ENCODE measurements around the gene WIPF1. TPM values are rescaled to one million over a fixed set of nuclear protein-coding genes. Genes with fewer than 3 reads are reported as not detected.

Gene WIPF1
- total RNA-seq, 2 donors from 2014 or later, result 8.0 to 15.5 TPM

DNA sequence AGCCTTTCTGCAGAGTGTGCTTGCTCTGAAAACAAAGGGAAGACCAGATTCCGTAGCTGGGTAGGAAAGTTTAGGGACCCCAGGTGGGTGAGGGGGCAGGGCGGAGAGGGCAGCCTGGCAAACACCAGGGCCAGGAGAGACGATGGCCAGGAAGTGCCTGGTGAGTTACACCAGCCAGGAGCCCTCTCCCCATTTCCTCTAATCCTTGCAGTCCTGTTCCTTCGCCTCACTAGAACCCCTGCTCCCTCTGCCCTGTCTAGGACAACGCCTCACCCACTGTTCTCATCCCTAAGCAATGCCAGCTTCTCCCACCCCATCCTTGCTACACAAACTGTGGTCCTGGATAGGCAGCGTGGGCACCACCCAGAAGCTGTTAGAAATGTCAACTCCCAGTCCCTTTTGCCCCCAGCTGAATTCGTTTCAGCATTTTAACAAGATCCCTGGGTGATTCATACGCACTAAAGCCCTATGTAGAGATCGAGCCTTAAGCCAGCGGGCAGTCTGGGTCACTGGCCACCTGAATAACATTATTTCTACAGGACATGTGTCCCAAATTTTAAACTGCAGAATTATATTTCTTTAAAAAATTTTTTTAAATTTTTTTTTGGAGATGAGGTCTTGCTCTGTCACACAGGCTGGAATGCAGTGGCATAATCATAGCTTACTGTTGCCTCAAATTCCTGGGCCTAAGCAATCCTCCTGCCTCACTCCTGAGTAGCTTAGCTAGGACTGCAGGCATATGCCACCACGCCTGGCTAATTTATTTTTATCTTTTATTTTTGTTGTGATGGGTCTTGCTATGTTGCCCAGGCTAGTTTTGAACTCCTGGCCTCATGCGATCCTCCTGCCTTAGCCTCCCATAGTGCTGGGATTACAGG, 10.9 kb downstream of the WIPF1 start:
- ATAC-seq (no peak), DNase-seq (no peak)
- Histone ChIP-seq H3K36me3 (replicated peaks in 1 of 2; ENCODE audit: insufficient read depth in 1 of 2, low read depth in 2 of 2) (no peaks in the 10 kb centered on the region), H3K27me3 (no peaks in the 10 kb centered on the region), H3K9me3 (no peaks in the 10 kb centered on the region), H3K4me3 (no peak overlapping the region), H3K4me1 (peaks cover 13% of the 10 kb centered on the region), H3K27ac (no peak overlapping the region)
- TF ChIP-seq POLR2A (IDR thresholded peaks at IDR 0.05), result no peak
- TF ChIP-seq, protein P1, sequence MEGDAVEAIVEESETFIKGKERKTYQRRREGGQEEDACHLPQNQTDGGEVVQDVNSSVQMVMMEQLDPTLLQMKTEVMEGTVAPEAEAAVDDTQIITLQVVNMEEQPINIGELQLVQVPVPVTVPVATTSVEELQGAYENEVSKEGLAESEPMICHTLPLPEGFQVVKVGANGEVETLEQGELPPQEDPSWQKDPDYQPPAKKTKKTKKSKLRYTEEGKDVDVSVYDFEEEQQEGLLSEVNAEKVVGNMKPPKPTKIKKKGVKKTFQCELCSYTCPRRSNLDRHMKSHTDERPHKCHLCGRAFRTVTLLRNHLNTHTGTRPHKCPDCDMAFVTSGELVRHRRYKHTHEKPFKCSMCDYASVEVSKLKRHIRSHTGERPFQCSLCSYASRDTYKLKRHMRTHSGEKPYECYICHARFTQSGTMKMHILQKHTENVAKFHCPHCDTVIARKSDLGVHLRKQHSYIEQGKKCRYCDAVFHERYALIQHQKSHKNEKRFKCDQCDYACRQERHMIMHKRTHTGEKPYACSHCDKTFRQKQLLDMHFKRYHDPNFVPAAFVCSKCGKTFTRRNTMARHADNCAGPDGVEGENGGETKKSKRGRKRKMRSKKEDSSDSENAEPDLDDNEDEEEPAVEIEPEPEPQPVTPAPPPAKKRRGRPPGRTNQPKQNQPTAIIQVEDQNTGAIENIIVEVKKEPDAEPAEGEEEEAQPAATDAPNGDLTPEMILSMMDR (IDR thresholded peaks at IDR 0.05), result no peak
- intact Hi-C loops (cut with DNase I), result no loop called here
- WGBS, 2 donors, result 91 to 93% methylated on average over 12 of the region's 12 CpGs

DNA sequence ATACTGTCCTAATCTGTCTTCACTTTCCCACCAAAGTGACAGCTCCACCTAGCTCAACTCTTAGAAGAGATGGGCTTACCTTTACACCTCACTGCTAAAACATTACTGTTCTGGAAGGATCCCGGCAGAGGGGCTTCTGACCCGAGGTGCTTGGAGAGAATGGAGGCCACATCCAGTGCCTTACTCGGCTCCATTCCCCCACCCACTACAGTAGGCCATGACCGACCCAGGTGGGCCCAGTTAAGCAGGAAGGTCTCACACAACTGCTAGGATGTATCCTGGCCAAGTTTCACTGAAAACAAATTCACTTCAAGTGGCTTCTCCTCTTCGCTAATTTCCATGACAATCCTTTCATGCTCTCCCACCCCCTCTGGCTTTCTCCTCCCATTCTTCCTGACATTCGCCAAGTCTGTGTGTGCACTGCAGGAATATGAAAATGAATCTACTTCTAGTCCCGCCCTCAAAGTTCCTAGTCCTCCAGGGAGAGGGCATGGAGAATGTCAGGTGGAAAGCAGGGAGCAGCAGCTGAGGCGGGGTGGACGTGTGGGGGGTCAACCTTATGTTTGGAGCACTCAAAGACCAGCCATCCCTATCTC, 11.8 kb downstream of the WIPF1 start:
- ATAC-seq, result no peak
- no peaks in the 10 kb centered on the region for H3K27me3 ChIP-seq
- H3K9me3 ChIP-seq, result no peaks in the 10 kb centered on the region
- H3K27ac ChIP-seq, result no peak overlapping the region
- TF ChIP-seq POLR2A (IDR thresholded peaks at IDR 0.05), result no peak
- TF ChIP-seq, protein P1 (IDR thresholded peaks at IDR 0.05), result no peak
- H3K4me3 ChIP-seq, result no peak overlapping the region
- peaks cover 13% of the 10 kb centered on the region for H3K4me1 ChIP-seq
- WGBS, 2 donors, result 86 to 90% methylated on average over 9 of the region's 9 CpGs
- no peak for DNase-seq
- intact Hi-C loops (cut with DNase I), result no loop called here
- peaks cover 0 to 1% of the 10 kb centered on the region in 2 donors for H3K36me3 ChIP-seq (replicated peaks in 1 of 2; ENCODE audit: insufficient read depth in 1 of 2, low read depth in 2 of 2)

DNA sequence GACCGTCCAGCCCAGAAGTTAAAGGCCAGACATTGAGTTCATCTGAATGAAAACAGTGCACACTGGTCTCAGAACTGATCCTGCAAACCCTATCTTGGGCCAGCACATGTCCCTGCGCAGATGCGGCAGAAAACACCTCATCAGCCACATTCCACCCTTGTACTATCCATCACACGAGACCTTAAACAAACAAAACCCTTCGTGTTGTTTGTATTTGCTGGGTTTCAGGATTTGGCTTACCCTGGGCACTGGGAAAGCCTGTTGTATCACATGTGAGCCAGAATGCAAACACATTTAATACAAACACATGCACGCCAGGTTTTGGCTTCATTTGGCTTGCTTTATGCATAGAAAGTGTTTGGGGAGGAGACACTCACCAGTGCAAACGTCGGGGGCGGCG, 12.5 kb downstream of the WIPF1 start:
- no peak for ATAC-seq
- TF ChIP-seq, protein P1 (IDR thresholded peaks at IDR 0.05), result no peak
- TF ChIP-seq POLR2A (IDR thresholded peaks at IDR 0.05), result no peak
- no peak overlapping the region for H3K27ac ChIP-seq
- H3K9me3 ChIP-seq, result no peaks in the 10 kb centered on the region
- H3K4me3 ChIP-seq, result no peak overlapping the region
- H3K4me1 ChIP-seq, result peaks cover 13% of the 10 kb centered on the region
- no peaks in the 10 kb centered on the region for H3K27me3 ChIP-seq
- DNase-seq, result peak in 2 of 4 donors; percentile 13 to 19
- H3K36me3 ChIP-seq (replicated peaks in 1 of 2; ENCODE audit: insufficient read depth in 1 of 2, low read depth in 2 of 2), result peaks cover 0 to 1% of the 10 kb centered on the region in 2 donors
- intact Hi-C loops (cut with DNase I), result no loop called here
- WGBS, 2 donors, result 21 to 26% methylated on average over 10 of the region's 10 CpGs

DNA sequence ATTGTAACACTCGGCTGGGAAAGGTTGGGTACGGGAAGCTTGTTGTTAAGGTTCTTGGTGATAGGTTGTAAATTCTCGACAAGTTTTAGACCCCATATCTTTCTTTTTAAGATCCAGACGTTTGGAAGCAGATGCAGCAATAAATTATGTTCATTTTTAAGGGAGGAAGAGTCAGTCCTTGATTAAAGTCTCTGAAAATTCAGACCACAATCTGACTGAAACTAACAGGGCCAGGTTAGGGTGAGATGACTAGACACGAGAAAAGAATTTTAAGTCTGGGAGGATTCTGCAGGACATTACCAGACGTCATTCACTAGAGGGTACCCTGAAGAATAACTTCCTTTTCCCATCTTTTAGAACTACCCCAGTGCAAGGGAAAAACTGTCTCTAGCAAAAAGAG, 16.1 kb downstream of the WIPF1 start:
- Histone ChIP-seq H3K4me3 (no peak overlapping the region), H3K36me3 (replicated peaks in 1 of 2; ENCODE audit: insufficient read depth in 1 of 2, low read depth in 2 of 2) (peaks cover 0 to 1% of the 10 kb centered on the region in 2 donors), H3K27ac (no peak overlapping the region), H3K27me3 (no peaks in the 10 kb centered on the region), H3K4me1 (peaks cover 13% of the 10 kb centered on the region), H3K9me3 (no peaks in the 10 kb centered on the region)
- 74 to 77% methylated on average over 6 of the region's 6 CpGs for WGBS, 2 donors
- DNase-seq (no peak), ATAC-seq (no peak)
- TF ChIP-seq, protein P1 (IDR thresholded peaks at IDR 0.05), result no peak
- TF ChIP-seq POLR2A (IDR thresholded peaks at IDR 0.05), result no peak
- intact Hi-C loops (cut with DNase I), result no loop called here

Data from body of pancreas (tissue), 4 donors.